Measurements from ENCODE around the gene GPR21. TPM values are rescaled to one million over a fixed set of nuclear protein-coding genes. Genes with fewer than 3 reads are reported as not detected.

Gene GPR21
- total and polyA plus RNA-seq, 2 of the 13 experiments (the other 11 are each of a cell fraction or from before 2014, with no cell fraction given) = 0.29 to 0.32 TPM

GRCh38 chr9:123070198-123070597, 36.7 kb downstream of the GPR21 start:
- no peak for TF ChIP-seq ZNF530 (CRISPR knock-in tag; IDR thresholded peaks at IDR 0.05; ENCODE audit: low read depth)
- no peak for TF ChIP-seq ARID3A (IDR thresholded peaks at IDR 0.05; ENCODE audit: low read depth, low read length)
- TF ChIP-seq ZFP37 (CRISPR knock-in tag; IDR thresholded peaks at IDR 0.05; ENCODE audit: borderline replicate concordance) = no peak
- FAIRE-seq = no peak
- POLR2A ChIA-PET = no interaction called here
- no peak for ATAC-seq
- H3K4me1 ChIP-seq (ENCODE audit: insufficient read depth, low read length) = no peaks in the 10 kb centered on the region
- H3K4me3 ChIP-seq (replicated peaks in 1 of 3; ENCODE audit: insufficient read depth in 1 of 3, low read depth in 2 of 3, low read length in 3 of 3) = no peak overlapping the region
- H3K36me3 ChIP-seq (replicated peaks in 1 of 2; ENCODE audit: control insufficient read depth in 1 of 2, insufficient read depth in 2 of 2, low read length in 2 of 2) = peaks cover 2 to 49% of the 10 kb centered on the region in 2 experiments; a peak in 4 of 5 replicates
- no peak for DNase-seq (ENCODE audit: low spot score)
- H3K27me3 ChIP-seq (ENCODE audit: control insufficient read depth in 1 of 2, insufficient read depth in 2 of 2, low read length in 2 of 2) = no peaks in the 10 kb centered on the region
- intact Hi-C loops (cut with micrococcal nuclease; ENCODE audit: unreplicated experiment) (no loop called here), in situ Hi-C loops (cut with HindIII; ENCODE audit: extremely low pct_ligation_motif_present, low pct_unique_long_range_greater_than_20kb) (no loop called here)
- H4K20me1 ChIP-seq (ENCODE audit: insufficient read depth, low read length) = no peaks in the 10 kb centered on the region
- CTCF ChIA-PET (ENCODE audit: low intra/inter-chr PET ratio, low total read pairs) = no interaction called here
- no peak overlapping the region for H3K27ac ChIP-seq (ENCODE audit: extremely low read length, insufficient read depth, low read length)
- no peak overlapping the region for H3K9ac ChIP-seq (ENCODE audit: insufficient read depth, low read depth, low read length)
- H3K9me3 ChIP-seq (ENCODE audit: low read length) = no peaks in the 10 kb centered on the region
- no TSS peak for BruUV-seq (replicated peaks)
- no peak overlapping the region for H2AFZ ChIP-seq (ENCODE audit: low read length)
- no peak overlapping the region for H3K4me2 ChIP-seq (ENCODE audit: low read depth, low read length)
- no peaks in the 10 kb centered on the region for H3K79me2 ChIP-seq (ENCODE audit: insufficient read depth, low read length)

- Histone ChIP-seq H3K4me1 (ENCODE audit: insufficient read depth, low read length) (no peaks in the 10 kb centered on the region), H3K4me2 (ENCODE audit: low read depth, low read length) (no peak overlapping the region), H3K27me3 (ENCODE audit: control insufficient read depth in 1 of 2, insufficient read depth in 2 of 2, low read length in 2 of 2) (no peaks in the 10 kb centered on the region), H3K27ac (ENCODE audit: extremely low read length, insufficient read depth, low read length) (no peak overlapping the region), H2AFZ (ENCODE audit: low read length) (no peak overlapping the region), H3K79me2 (ENCODE audit: insufficient read depth, low read length) (no peaks in the 10 kb centered on the region), H3K4me3 (replicated peaks in 1 of 3; ENCODE audit: insufficient read depth in 1 of 3, low read depth in 2 of 3, low read length in 3 of 3) (no peak overlapping the region), H4K20me1 (ENCODE audit: insufficient read depth, low read length) (no peaks in the 10 kb centered on the region), H3K9ac (ENCODE audit: insufficient read depth, low read depth, low read length) (no peak overlapping the region), H3K36me3 (replicated peaks in 1 of 2; ENCODE audit: control insufficient read depth in 1 of 2, insufficient read depth in 2 of 2, low read length in 2 of 2) (peaks cover 2 to 44% of the 10 kb centered on the region in 2 experiments; a peak in 4 of 5 replicates), H3K9me3 (ENCODE audit: low read length) (no peaks in the 10 kb centered on the region)
- TF ChIP-seq SALL1 (CRISPR knock-in tag; IDR thresholded peaks at IDR 0.05) (no peak), HNRNPL (IDR thresholded peaks at IDR 0.05; ENCODE audit: low read depth, low read length) (no peak)
- no peak for DNase-seq (ENCODE audit: low spot score)
- 97% methylated on average over 2 of the region's 2 CpGs for WGBS (ENCODE audit: low lambda C conversion rate)
- FAIRE-seq = no peak
- ATAC-seq = no peak
- ChIA-PET CTCF (ENCODE audit: low intra/inter-chr PET ratio, low total read pairs) (no interaction called here), POLR2A (no interaction called here)
- BruUV-seq (replicated peaks) = no TSS peak
- in situ Hi-C loops (cut with HindIII; ENCODE audit: extremely low pct_ligation_motif_present, low pct_unique_long_range_greater_than_20kb) = no loop called here
- intact Hi-C loops (cut with micrococcal nuclease; ENCODE audit: unreplicated experiment) = no loop called here
These were observed 39.0 kb downstream of the GPR21 start for GRCh38 chr9:123072407-123072995.
